Choroid plexus epithelial cell (primary cell): ENCODE data around the gene IQCH.
A peak's percentile ranks its signal among the peaks of the same experiment; 100 is the strongest.

ENCODE experiments used
- DNase-seq: peaks from one replicate; pipeline ENCODE4 v3.0.0-alpha.2; 2010; ENCODE audit warnings: low read depth
- H3K4me3 ChIP-seq: 2 replicates; pipeline ENCODE4 v1.5.1; 2011; ENCODE audit warnings: low read depth, mild to moderate bottlenecking, control low read depth, low read length, moderate library complexity
- CTCF ChIP-seq: conservative IDR thresholded peaks from 2 replicates; pipeline ENCODE4 v1.5.1; 2011; ENCODE audit warnings: low read depth, mild to moderate bottlenecking, control low read depth, inconsistent platforms, low read length, moderate library complexity

Gene IQCH

GRCh38 chr15:67296684-67297083 lies 42.1 kb downstream of the IQCH start:
- no peak for DNase-seq
- no peak for TF ChIP-seq CTCF
- H3K4me3 ChIP-seq = no peak overlapping the region

DNA sequence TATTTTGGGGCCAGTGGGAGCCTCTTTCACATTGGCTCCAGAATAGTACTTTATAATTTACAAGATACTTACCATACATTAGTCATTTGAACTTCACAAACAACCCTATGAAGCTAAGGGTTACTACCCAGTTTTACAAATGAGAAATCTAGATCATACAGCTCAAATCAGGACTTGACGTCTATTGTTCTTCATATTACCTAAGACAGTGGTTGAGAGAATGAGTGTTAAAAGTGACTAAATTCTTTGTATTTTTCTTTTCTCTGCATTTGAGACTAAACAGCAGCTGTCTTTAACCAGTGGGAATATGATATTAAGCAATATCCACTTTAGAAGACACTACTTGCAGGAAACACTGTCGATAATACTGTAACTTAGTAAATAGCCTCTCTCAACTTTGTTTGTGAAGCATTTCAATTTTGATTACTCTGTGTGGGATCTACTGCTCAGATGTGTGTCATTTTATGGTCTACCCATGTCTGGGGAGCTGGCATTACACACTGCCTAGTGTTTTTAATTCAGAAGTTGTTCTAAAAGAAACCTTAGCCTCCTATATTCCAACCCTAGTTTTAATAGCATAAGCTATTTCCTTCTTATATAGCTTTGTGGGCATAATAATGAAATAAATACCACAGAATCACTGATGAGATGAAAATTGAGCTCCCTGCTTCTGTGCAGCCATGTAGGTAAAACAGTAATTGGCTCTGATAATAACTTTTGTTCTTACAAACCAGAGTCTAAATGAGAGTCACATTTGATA lies 45.9 kb downstream of the IQCH start:
- TF ChIP-seq CTCF = no peak
- H3K4me3 ChIP-seq = no peak overlapping the region
- no peak for DNase-seq

DNA sequence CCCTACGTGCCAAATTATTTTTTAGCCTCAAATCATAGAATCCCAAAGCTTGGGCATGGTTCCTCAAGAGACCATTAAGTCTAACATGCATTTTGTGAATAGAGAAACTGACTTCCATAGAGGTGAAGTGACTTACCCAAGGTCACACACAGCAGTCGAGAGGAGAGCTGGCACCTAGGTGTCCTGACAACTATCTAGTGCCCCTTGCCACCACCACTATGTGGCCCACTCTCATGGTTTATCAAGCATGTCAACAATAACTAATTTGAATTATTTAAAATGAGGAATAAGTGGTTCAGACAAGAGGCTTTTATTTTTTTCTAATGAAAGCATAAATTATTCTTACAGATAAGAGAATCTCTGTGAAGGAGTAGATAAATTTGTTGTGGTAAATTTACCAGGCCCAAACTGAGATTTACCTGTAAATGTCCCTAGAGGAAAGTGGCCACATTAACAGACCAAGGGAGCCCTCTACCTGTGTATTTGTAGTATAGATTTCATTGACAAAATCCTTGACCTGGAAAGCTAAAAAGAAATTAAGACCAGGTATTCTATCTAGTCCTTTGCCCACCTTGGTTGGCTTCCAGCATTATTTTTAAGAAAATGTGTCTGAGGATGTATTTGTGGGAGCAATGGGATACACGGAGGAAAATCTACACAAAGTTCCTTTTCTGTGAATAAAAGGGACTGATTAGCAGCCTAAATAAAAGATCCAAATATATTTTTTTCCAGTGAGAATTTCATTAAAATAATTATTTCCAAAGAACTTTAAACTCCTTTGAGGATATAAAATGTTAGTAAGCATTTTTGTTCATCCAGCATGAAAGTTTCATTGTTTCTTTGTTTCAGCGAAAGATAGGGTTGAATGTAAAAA lies 49.1 kb downstream of the IQCH start:
- H3K4me3 ChIP-seq = no peak overlapping the region
- peak; percentile 56 for TF ChIP-seq CTCF
- DNase-seq = peak; percentile 72

DNA sequence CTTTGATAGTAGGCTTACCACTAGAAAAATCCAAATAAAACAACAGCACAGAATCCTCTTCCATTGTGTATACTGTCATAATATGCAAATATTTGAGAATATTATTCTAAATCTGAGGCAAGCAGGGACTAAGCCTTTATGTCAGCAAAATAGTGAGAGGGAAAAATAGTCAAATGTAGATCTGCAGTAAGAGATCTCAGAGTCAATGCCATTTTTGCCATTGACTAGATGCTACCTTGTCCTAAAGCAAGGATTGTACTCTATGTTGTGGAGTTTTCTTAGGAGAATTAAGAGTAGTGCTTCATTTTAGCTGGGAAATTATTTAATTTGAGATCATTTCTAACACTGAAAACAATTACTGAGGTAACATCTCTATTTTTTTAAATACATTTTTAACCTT lies 50.2 kb downstream of the IQCH start:
- H3K4me3 ChIP-seq = no peak overlapping the region
- TF ChIP-seq CTCF = no peak
- DNase-seq = no peak

GRCh38 chr15:67305506-67305905 lies 50.9 kb downstream of the IQCH start:
- no peak for DNase-seq
- no peak overlapping the region for H3K4me3 ChIP-seq
- no peak for TF ChIP-seq CTCF

GRCh38 chr15:67307156-67307555 lies 52.6 kb downstream of the IQCH start:
- no peak for TF ChIP-seq CTCF
- no peak overlapping the region for H3K4me3 ChIP-seq
- peak; percentile 27 for DNase-seq
